ENCODE measurements around the gene GJC2.

Gene GJC2

GRCh38 chr1:228194921-228195812 lies 45.4 kb downstream of the GJC2 start:
- Histone ChIP-seq H3K4me1 (ENCODE audit: insufficient read depth, low read length, poor library complexity, severe bottlenecking) (no peaks in the 10 kb centered on the region), H3K36me3 (ENCODE audit: insufficient read depth, low read length) (no peaks in the 10 kb centered on the region), H3K4me3 (ENCODE audit: low read length, poor library complexity, severe bottlenecking) (no peak overlapping the region), H3K4me2 (ENCODE audit: low read depth, low read length, poor library complexity, severe bottlenecking) (no peak overlapping the region), H3K27me3 (ENCODE audit: insufficient read depth, low read length, poor library complexity, severe bottlenecking) (no peaks in the 10 kb centered on the region), H4K20me1 (ENCODE audit: insufficient read depth, low read length, poor library complexity, severe bottlenecking) (no peaks in the 10 kb centered on the region), H3F3A (ENCODE audit: low read depth) (no peaks in the 10 kb centered on the region), H3K79me2 (ENCODE audit: insufficient read depth, low read length) (no peaks in the 10 kb centered on the region), H3K9ac (ENCODE audit: low read depth, low read length, poor library complexity, severe bottlenecking) (no peak overlapping the region), H3K9me2 (replicated peaks; ENCODE audit: low read depth, low read length) (no peaks in the 10 kb centered on the region), H2AFZ (ENCODE audit: low read length) (no peak overlapping the region), H3K9me3 (ENCODE audit: insufficient read depth, low read depth, low read length) (peaks cover 17% of the 10 kb centered on the region)
- TF ChIP-seq CTCF (conservative IDR thresholded peaks at IDR 0.05; ENCODE audit: low read length) (no peak), EZH2phosphoT487 (IDR thresholded peaks at IDR 0.05; ENCODE audit: borderline replicate concordance) (no peak)

- Histone ChIP-seq H4K20me1 (ENCODE audit: insufficient read depth, low read length, poor library complexity, severe bottlenecking) (no peaks in the 10 kb centered on the region), H3F3A (ENCODE audit: low read depth) (no peaks in the 10 kb centered on the region), H2AFZ (ENCODE audit: low read length) (no peak overlapping the region), H3K9ac (ENCODE audit: low read depth, low read length, poor library complexity, severe bottlenecking) (no peak overlapping the region), H3K27me3 (ENCODE audit: insufficient read depth, low read length, poor library complexity, severe bottlenecking) (no peaks in the 10 kb centered on the region), H3K4me2 (ENCODE audit: low read depth, low read length, poor library complexity, severe bottlenecking) (no peak overlapping the region), H3K9me3 (ENCODE audit: insufficient read depth, low read depth, low read length) (peaks cover 17% of the 10 kb centered on the region), H3K9me2 (replicated peaks; ENCODE audit: low read depth, low read length) (no peaks in the 10 kb centered on the region), H3K36me3 (ENCODE audit: insufficient read depth, low read length) (no peaks in the 10 kb centered on the region), H3K79me2 (ENCODE audit: insufficient read depth, low read length) (no peaks in the 10 kb centered on the region), H3K4me3 (ENCODE audit: low read length, poor library complexity, severe bottlenecking) (no peak overlapping the region), H3K4me1 (ENCODE audit: insufficient read depth, low read length, poor library complexity, severe bottlenecking) (no peaks in the 10 kb centered on the region)
- TF ChIP-seq EZH2phosphoT487 (IDR thresholded peaks at IDR 0.05; ENCODE audit: borderline replicate concordance) (no peak), CTCF (conservative IDR thresholded peaks at IDR 0.05; ENCODE audit: low read length) (no peak)
Measured at GRCh38 chr1:228197555-228198147, 47.9 kb downstream of the GJC2 start.

- no peaks in the 10 kb centered on the region for H3K79me2 ChIP-seq (ENCODE audit: insufficient read depth, low read length)
- no peaks in the 10 kb centered on the region for H3K9me2 ChIP-seq (replicated peaks; ENCODE audit: low read depth, low read length)
- H3K4me1 ChIP-seq (ENCODE audit: insufficient read depth, low read length, poor library complexity, severe bottlenecking): no peaks in the 10 kb centered on the region
- no peak overlapping the region for H2AFZ ChIP-seq (ENCODE audit: low read length)
- H3K36me3 ChIP-seq (ENCODE audit: insufficient read depth, low read length): no peaks in the 10 kb centered on the region
- no peak overlapping the region for H3K9ac ChIP-seq (ENCODE audit: low read depth, low read length, poor library complexity, severe bottlenecking)
- no peaks in the 10 kb centered on the region for H4K20me1 ChIP-seq (ENCODE audit: insufficient read depth, low read length, poor library complexity, severe bottlenecking)
- H3K4me3 ChIP-seq (ENCODE audit: low read length, poor library complexity, severe bottlenecking): no peak overlapping the region
- peaks cover 17% of the 10 kb centered on the region for H3K9me3 ChIP-seq (ENCODE audit: insufficient read depth, low read depth, low read length)
- no peaks in the 10 kb centered on the region for H3K27me3 ChIP-seq (ENCODE audit: insufficient read depth, low read length, poor library complexity, severe bottlenecking)
- H3F3A ChIP-seq (ENCODE audit: low read depth): no peaks in the 10 kb centered on the region
- TF ChIP-seq EZH2phosphoT487 (IDR thresholded peaks at IDR 0.05; ENCODE audit: borderline replicate concordance) (no peak), CTCF (conservative IDR thresholded peaks at IDR 0.05; ENCODE audit: low read length) (no peak; the same call in 1 of the 2 replicates)
- no peak overlapping the region for H3K4me2 ChIP-seq (ENCODE audit: low read depth, low read length, poor library complexity, severe bottlenecking)
Measured at GRCh38 chr1:228198977-228199590, 49.4 kb downstream of the GJC2 start.
